Mesangial cell (primary cell): Measurements from ENCODE around the gene GSTT2. TPM values are rescaled to one million over a fixed set of nuclear protein-coding genes. Genes with fewer than 3 reads are reported as not detected.

Source experiments
- total RNA-seq: library from RNA; depleted of rRNA; stranded (reverse); fragments of >200 nt; gene quantifications from 2 replicates; pipeline ENCODE4 v1.2.3, GENCODE V29; 2015

Gene GSTT2
- 0.98 and 2.5 TPM in 2 replicates for total RNA-seq

GRCh38 chr22:23979557-23980240 lies at the start of gene GSTT2:
GSTT2 (plus strand) TSS chr22:23980134.

GRCh38 chr22:23961084-23961771 lies 18.7 kb upstream of the GSTT2 start, which contains the start of gene GSTT2B:
GSTT2B (minus strand) TSS chr22:23961195; CDS start chr22:23961131, 64 bp downstream.

GRCh38 chr22:23966568-23966967 lies 13.4 kb upstream of the GSTT2 start, which contains the start of gene DDTL:
DDTL (plus strand) TSS chr22:23966888; CDS start chr22:23966915, 27 bp downstream.

GRCh38 chr22:23974345-23974744 lies 5.6 kb upstream of the GSTT2 start, which contains the start of gene DDT:
DDT (minus strand) TSS chr22:23974441; CDS start chr22:23974414, 27 bp downstream.

GRCh38 chr22:24005201-24005600 lies 25.3 kb downstream of the GSTT2 start, which contains the start of gene GSTT4:
GSTT4 (minus strand) TSS chr22:24005453; CDS start chr22:24005356, 97 bp downstream.

Other genes starting within 250 kb of the GSTT2 start
- gene ZNF70, start 229.0 kb upstream of the GSTT2 start, total RNA-seq, result 2.8 and 4.1 TPM in 2 replicates
- 0.25 TPM in 1 of 2 replicates, not detected in the other for gene VPREB3, start 225.7 kb upstream of the GSTT2 start, total RNA-seq
- 0.65 and 2.7 TPM in 2 replicates for gene C22orf15, start 217.1 kb upstream of the GSTT2 start, total RNA-seq
- gene CHCHD10, start 212.2 kb upstream of the GSTT2 start, total RNA-seq, result 10.9 and 40.6 TPM in 2 replicates
- gene MMP11, start 207.3 kb upstream of the GSTT2 start, total RNA-seq, result 12.5 and 117 TPM in 2 replicates
- gene SMARCB1, start 193.2 kb upstream of the GSTT2 start, total RNA-seq, result 110 and 127 TPM in 2 replicates
- 0.63 and 3.9 TPM in 2 replicates for gene DERL3, start 141.1 kb upstream of the GSTT2 start, total RNA-seq
- 10.3 and 14.2 TPM in 2 replicates for gene SLC2A11, start 122.3 kb upstream of the GSTT2 start, total RNA-seq
- 972 and 986 TPM in 2 replicates for gene MIF, start 85.8 kb upstream of the GSTT2 start, total RNA-seq
- 0.98 and 28.6 TPM in 2 replicates for gene GSTT2B, start 18.9 kb upstream of the GSTT2 start, total RNA-seq
- 0.65 and 2.9 TPM in 2 replicates for gene DDTL, start 13.2 kb upstream of the GSTT2 start, total RNA-seq
- 171 and 191 TPM in 2 replicates for gene DDT, start 5.7 kb upstream of the GSTT2 start, total RNA-seq
- gene GSTT4, start 25.3 kb downstream of the GSTT2 start, total RNA-seq, result not detected in 2 replicates
- gene CABIN1, start 31.2 kb downstream of the GSTT2 start, total RNA-seq, result 31.0 and 48.2 TPM in 2 replicates
- gene SUSD2, start 201.4 kb downstream of the GSTT2 start, total RNA-seq, result 0.16 and 1.8 TPM in 2 replicates